IPS-20b (cell line): ENCODE measurements around the gene EPHA4.

Source experiments
- H3K27ac ChIP-seq: one replicate; pipeline ENCODE4 v1.5.1; 2013; ENCODE audit warnings: low read length
- H3K27me3 ChIP-seq: 2 replicates; pipeline ENCODE4 v1.6.1; 2013; ENCODE audit warnings: mild to moderate bottlenecking, low read length, inconsistent platforms; ENCODE audit not compliant: insufficient read depth
- H3K36me3 ChIP-seq: 2 replicates; pipeline ENCODE4 v1.6.1; 2013; ENCODE audit warnings: low read depth, mild to moderate bottlenecking, inconsistent platforms, low read length, moderate library complexity; ENCODE audit not compliant: insufficient read depth
- H3K4me1 ChIP-seq: 2 replicates; pipeline ENCODE4 v1.6.1; 2013; ENCODE audit warnings: mild to moderate bottlenecking, control low read depth, inconsistent platforms, low read length, moderate library complexity; ENCODE audit not compliant: insufficient read depth
- H3K4me3 ChIP-seq: 2 replicates; pipeline ENCODE4 v1.5.1; 2013; ENCODE audit warnings: mild to moderate bottlenecking, low read length, inconsistent platforms
- H3K9ac ChIP-seq: 2 replicates; pipeline ENCODE4 v1.6.1; 2013; ENCODE audit warnings: low read depth, mild to moderate bottlenecking, inconsistent platforms, low read length, moderate library complexity
- H3K9me3 ChIP-seq: 2 replicates; pipeline ENCODE4 v1.6.1; 2013; ENCODE audit warnings: mild to moderate bottlenecking, low read depth, low read length, inconsistent platforms; ENCODE audit not compliant: insufficient read depth

Gene EPHA4

DNA sequence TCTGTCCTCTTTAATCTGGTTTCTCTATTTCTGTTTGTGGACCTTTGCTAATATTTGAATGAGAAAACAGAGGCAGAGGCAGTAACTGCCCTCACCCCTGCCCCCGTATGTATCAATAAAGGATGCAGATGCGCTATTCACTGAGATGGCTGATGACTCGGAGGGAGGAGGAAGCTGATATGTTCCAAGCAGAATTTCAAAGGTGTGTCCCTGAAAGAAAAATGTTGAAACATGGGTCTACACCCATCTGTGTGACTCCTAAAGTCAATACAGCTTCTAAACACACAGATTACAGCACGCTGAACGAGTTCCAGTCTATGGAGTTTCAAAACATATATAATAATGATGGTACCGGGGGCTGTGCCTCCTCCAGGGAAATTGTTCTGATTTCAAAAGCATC, 38.8 kb downstream of the EPHA4 start:
- no peaks in the 10 kb centered on the region for H3K36me3 ChIP-seq
- no peaks in the 10 kb centered on the region for H3K9me3 ChIP-seq

DNA sequence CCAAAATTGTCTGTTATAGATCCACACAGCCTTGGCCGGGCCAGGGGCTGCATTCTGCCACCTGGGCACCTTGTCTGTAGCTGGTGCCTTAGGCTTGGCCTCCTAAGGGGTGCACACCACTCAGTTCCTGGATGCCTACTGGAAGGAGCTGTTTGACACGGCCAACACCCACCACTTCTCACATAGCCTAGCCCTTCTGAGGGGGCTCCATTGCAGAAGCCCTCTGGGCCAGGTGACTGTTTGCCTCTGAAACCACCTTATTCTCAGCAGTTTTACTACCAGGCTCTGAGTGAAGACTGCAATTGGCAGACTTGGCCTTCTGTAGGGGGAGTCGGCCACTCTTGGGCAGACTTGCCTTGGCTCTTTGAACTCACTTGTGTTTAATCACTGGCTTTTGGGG, 39.5 kb downstream of the EPHA4 start:
- Histone ChIP-seq H3K9ac (no peak overlapping the region), H3K27me3 (no peaks in the 10 kb centered on the region), H3K4me3 (no peak overlapping the region), H3K4me1 (no peaks in the 10 kb centered on the region), H3K27ac (no peak overlapping the region), H3K9me3 (no peaks in the 10 kb centered on the region), H3K36me3 (no peaks in the 10 kb centered on the region)

More for the DNA sequence above, 38.8 kb downstream of the EPHA4 start:
- no peak overlapping the region for H3K4me3 ChIP-seq
- H3K27ac ChIP-seq = no peak overlapping the region
- no peak overlapping the region for H3K9ac ChIP-seq
- no peaks in the 10 kb centered on the region for H3K4me1 ChIP-seq
- H3K27me3 ChIP-seq = no peaks in the 10 kb centered on the region

DNA sequence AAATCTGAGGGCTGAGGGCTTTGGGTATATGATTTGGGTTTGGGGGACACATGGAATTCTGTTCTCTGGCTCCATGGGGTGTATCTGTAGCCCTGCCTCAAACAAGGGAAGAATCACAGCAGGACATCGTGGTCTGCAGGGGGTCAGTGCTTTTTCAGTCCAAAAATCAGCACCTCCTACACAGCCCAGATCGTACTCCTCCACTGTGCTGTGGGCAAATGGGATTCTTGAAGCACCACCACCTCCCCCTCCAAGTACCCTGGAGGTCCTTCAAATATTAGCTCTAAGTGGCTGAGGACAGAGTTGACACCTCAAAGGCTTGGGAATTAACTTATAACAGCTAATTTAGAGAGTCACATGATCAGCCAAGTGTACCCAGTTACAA, 41.5 kb downstream of the EPHA4 start:
- H3K27ac ChIP-seq = no peak overlapping the region
- H3K4me1 ChIP-seq = no peaks in the 10 kb centered on the region
- H3K27me3 ChIP-seq = no peaks in the 10 kb centered on the region
- H3K36me3 ChIP-seq = no peaks in the 10 kb centered on the region
- no peak overlapping the region for H3K9ac ChIP-seq
- no peak overlapping the region for H3K4me3 ChIP-seq
- no peaks in the 10 kb centered on the region for H3K9me3 ChIP-seq

DNA sequence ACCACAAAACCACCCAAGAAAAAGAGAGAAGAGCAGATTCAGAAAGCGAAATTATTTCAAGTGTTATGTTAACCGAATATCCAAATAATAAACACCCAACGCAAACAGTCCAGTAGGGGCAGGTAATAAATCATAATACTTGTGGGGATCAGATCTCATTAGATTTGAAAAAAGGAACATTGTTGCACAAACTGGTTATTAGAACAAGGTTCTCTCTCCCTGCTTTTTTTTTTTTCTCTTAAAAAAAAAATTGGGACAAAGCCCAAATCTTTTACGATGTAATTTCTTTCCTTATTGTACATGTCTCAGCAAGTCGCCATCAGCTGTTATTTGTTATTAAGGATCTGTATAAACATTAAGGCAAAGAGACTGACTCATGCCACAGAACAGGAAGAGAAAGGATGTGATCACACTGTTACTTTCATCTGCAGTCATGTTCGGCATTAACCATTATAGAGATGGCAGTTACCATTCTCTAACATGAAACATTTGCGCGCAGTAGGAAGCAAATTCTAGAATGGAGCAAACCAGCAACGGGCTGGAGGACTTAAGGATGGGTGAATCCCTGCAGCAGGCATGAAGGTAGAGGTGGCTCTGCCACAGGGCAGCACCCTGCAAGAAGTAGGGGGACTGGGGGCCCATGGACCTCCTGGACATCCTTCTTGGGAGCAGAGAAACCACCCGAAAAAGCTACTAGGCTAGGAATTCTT, 42.0 kb downstream of the EPHA4 start:
- Histone ChIP-seq H3K9me3 (no peaks in the 10 kb centered on the region), H3K4me3 (no peak overlapping the region), H3K4me1 (no peaks in the 10 kb centered on the region), H3K36me3 (no peaks in the 10 kb centered on the region), H3K9ac (no peak overlapping the region), H3K27me3 (no peaks in the 10 kb centered on the region), H3K27ac (no peak overlapping the region)

DNA sequence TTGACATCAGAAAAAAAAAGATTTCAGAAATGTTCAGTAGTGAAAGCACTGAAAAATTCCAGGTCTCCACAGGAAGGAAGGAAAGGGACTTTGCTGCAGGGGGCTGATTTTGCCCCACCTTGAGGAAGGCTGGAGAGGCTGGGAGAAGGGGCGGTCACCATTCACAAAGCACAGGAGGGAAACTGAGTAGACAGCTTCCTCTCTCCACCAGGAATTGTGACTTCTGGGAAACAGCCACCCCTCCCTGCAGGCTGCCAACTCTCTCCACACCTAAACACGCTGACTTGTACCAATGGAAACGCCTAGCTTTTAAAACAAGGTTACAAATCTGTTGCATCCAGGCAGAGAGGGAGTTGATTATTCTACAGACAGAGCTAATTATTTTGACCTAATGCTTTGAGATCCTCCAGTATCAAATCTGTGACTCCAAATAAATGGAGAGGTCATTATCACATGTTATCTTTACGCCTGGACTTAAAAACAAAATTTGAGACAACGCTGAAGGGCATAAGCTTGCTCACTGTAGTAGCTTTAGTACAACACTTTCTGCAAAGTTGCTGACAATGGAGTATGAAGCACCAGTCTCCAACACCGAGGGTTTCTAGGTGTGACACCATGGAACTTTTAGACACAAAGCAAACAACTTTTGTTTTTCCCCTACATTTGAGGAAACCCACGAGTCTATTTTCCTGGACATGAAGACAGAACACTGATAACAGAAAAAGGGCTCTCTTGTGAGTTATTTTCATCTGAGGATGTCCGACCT, 42.7 kb downstream of the EPHA4 start:
- H3K27me3 ChIP-seq = no peaks in the 10 kb centered on the region
- H3K4me3 ChIP-seq = no peak overlapping the region
- H3K9ac ChIP-seq = no peak overlapping the region
- no peaks in the 10 kb centered on the region for H3K36me3 ChIP-seq
- H3K4me1 ChIP-seq = no peaks in the 10 kb centered on the region; the same call in 1 of the 2 replicates
- no peak overlapping the region for H3K27ac ChIP-seq
- no peaks in the 10 kb centered on the region for H3K9me3 ChIP-seq

DNA sequence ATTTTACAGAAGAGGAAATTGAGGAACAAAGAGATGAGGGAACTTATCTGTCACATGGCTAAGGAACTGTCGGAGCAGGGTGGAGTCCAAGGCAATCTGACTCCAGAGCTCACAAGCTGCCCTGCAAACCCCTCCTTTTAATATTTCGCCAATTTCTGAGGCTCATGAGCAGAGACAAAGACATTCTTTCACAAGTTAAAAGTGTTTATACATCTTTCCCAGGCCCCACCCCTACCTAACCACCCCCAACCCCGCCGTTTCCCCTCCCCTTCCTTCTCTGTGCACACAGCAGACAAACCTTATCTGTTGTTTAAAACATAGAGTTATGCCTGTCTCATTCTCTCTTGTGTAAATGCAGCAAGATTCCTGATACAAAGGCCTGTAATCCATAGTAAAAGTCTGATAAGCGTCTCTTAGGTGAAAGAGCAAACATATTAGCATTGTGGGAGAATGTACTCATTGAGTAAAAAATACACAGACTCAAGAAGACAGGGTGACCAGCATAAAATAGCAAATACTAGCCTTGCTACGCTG, 44.3 kb downstream of the EPHA4 start:
- Histone ChIP-seq H3K36me3 (no peaks in the 10 kb centered on the region), H3K27me3 (no peaks in the 10 kb centered on the region), H3K9me3 (no peaks in the 10 kb centered on the region), H3K4me3 (no peak overlapping the region), H3K4me1 (no peaks in the 10 kb centered on the region; the same call in 1 of the 2 replicates), H3K9ac (no peak overlapping the region), H3K27ac (no peak overlapping the region)

DNA sequence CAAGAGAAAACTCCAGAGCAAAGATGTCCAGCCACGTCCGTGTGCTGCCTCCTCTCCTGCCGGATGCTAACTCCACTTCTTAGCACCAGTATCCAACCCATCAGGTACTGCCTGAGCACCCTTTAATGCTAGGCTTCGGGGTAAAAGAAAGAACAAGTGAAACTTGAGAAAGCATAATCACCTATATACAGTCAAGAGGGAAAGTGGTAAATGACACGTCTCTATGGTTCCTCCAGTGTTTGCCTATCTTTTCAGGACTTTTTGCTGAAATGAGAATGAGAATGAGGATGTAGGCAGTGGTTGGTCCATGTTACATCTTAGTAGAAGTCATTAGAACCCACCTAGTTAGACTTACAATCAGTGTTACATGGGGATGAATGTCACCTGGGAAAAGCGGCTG, 47.9 kb downstream of the EPHA4 start:
- H3K4me1 ChIP-seq = peaks cover 9% of the 10 kb centered on the region
- H3K36me3 ChIP-seq = no peaks in the 10 kb centered on the region
- no peak overlapping the region for H3K4me3 ChIP-seq
- H3K27ac ChIP-seq = no peak overlapping the region
- no peaks in the 10 kb centered on the region for H3K9me3 ChIP-seq
- no peak overlapping the region for H3K9ac ChIP-seq
- no peaks in the 10 kb centered on the region for H3K27me3 ChIP-seq

DNA sequence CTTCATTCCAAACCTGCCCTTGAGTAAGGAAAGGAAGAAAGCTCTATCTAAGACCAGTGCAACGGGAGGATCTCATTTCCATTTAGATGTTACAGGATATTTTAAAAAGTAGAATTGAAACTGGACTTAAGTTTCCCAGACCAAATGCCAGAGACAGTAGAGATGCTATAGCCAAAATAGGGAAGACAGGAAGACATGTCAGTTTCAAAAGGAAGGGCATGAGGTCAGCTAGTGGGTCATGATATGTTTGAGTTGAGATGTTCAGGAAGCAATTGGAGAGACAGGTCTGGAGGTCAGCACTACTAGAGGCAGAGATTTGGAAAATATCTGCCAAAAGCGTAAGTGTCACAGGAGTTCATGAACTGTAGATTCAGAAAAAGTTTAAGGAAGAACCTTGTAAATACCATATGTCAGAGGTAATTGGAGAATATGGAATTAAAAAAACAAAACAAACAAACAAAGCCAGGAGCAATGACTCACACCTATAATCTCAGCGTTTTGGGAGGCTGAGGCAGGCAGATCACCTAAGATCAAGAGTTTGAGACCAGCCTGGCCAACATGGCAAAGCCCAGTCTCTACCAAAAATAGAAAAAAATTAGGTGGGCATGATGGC, 50.8 kb downstream of the EPHA4 start:
- peaks cover 9% of the 10 kb centered on the region for H3K4me1 ChIP-seq
- no peak overlapping the region for H3K27ac ChIP-seq

DNA sequence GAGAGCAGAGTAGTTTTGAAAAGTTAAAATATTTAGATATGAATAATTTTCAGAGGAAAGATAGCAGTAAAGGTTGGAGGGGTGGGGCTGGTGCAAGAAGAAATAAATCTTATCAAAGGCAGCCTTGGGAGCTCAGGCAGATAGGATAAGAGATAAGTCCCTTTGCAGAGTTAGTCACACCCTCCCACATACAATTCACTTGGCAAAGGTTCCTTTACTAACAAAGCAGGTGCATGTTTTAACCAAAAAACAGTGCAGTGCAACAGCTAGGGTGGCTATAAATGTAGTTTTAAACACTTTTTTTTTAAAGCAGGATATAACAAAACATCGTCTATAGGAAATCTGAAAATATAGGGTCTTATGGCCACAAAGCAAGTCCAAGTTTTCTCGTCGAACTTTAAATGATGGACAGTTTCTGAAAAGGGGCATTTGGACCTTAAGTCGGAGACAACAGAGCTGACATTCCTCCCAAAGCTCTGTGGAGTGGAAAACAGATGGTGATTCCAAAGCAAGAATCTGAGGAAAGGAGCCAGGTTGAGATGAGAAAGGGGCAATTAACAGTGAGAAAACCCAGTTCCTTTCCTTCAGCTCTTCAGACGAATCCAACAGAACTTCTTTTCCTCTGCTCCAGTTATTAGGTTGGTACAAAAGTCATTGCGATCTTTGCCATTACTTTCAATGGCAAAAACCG, 53.0 kb downstream of the EPHA4 start:
- H3K36me3 ChIP-seq = no peaks in the 10 kb centered on the region
- H3K9me3 ChIP-seq = no peaks in the 10 kb centered on the region
- H3K27ac ChIP-seq = no peak overlapping the region
- no peak overlapping the region for H3K4me3 ChIP-seq
- H3K27me3 ChIP-seq = no peaks in the 10 kb centered on the region
- peaks cover 9% of the 10 kb centered on the region for H3K4me1 ChIP-seq
- no peak overlapping the region for H3K9ac ChIP-seq

More for the DNA sequence above, 50.8 kb downstream of the EPHA4 start:
- Histone ChIP-seq H3K36me3 (no peaks in the 10 kb centered on the region), H3K9ac (no peak overlapping the region), H3K4me3 (no peak overlapping the region), H3K27me3 (no peaks in the 10 kb centered on the region), H3K9me3 (no peaks in the 10 kb centered on the region)

DNA sequence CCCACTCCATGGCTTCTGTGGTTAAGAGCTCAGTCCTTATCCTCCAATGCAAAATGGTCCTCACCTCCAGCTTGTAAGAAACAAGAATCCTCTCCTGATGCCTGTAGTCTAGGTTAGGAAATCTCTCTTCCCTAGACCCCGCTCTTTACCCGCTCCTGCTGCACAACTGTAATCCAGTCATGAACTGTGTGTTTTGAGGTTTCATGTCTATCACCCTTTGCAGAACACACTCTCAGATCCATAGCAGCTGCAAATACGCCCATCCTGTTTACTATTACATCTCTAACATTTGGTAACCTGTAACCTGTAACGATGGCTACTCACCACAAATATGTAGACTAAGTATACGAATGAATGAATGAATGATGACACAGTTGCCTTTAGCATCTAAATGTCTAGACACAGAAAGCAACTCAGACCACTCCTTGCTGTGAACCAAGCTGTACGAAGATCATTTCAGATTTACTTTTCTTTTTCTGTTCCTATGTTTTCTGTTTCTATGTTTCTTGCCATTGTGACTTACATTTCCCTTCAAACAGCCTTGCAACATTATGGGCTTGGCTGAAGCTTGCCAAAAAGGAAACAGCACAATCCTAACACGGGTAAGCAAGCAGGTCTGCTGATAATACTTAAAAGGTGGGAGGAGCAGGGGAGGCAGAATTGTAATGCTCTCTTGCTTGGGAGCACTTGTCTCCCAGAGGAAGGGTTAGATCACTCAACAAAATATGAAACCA, 53.7 kb downstream of the EPHA4 start:
- Histone ChIP-seq H3K36me3 (no peaks in the 10 kb centered on the region), H3K9me3 (no peaks in the 10 kb centered on the region), H3K27me3 (no peaks in the 10 kb centered on the region), H3K27ac (no peak overlapping the region), H3K9ac (no peak overlapping the region), H3K4me1 (peaks cover 9% of the 10 kb centered on the region), H3K4me3 (no peak overlapping the region)

DNA sequence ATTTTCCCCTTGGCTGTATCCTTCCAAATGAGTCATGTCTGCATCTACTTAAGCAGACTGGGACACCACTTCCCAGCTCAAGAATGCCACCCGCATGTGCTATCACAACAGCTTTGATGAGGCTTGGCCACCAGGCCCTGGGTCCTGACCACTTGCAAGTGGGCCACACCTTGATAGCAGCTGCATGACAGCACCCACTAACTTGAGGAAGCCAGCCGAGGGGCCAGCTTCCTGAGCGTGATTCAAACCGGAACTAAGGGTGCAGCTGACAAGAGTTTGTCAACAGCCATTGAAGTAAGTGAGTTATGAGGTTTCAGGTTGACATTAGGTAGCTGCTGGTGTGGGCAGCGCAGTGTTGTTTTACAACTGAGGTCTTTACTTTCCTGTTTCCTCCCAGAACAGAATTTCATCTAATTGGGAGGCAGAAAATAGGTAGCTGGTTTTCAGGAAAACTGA, 54.4 kb downstream of the EPHA4 start:
- no peak overlapping the region for H3K9ac ChIP-seq
- H3K9me3 ChIP-seq = no peaks in the 10 kb centered on the region
- no peaks in the 10 kb centered on the region for H3K27me3 ChIP-seq
- no peak overlapping the region for H3K4me3 ChIP-seq
- H3K4me1 ChIP-seq = peaks cover 16% of the 10 kb centered on the region
- H3K27ac ChIP-seq = no peak overlapping the region
- no peaks in the 10 kb centered on the region for H3K36me3 ChIP-seq
